Fibroblast of the aortic adventitia (primary cell): Measurements from ENCODE around the gene CIT. TPM values are rescaled to one million over a fixed set of nuclear protein-coding genes. Genes with fewer than 3 reads are reported as not detected.
"Not testable (repeated sequence)": the region's sequence is repeated elsewhere in the genome, so short reads cannot be mapped to it uniquely, and the experiment has no call there.

ENCODE experiments used
- DNase-seq: peaks from one replicate; pipeline ENCODE4 v3.0.0-alpha.2; 2010; ENCODE audit warnings: low read depth
- H3K4me3 ChIP-seq: 2 replicates; pipeline ENCODE4 v1.5.1; 2011; ENCODE audit warnings: low read depth, mild to moderate bottlenecking, control low read depth, low read length, moderate library complexity
- CTCF ChIP-seq: IDR thresholded peaks from 2 replicates; pipeline ENCODE4 v1.5.1; 2011; ENCODE audit warnings: mild to moderate bottlenecking, low read length, control low read depth, inconsistent platforms; ENCODE audit not compliant: insufficient read depth
- total RNA-seq: library from RNA; depleted of rRNA; stranded (reverse); fragments of >200 nt; gene quantifications from 2 replicates; pipeline ENCODE4 v1.2.3, GENCODE V29; 2012; ENCODE audit warnings: low replicate concordance

Gene CIT
- total RNA-seq, 1 donor, result 48.0 TPM

GRCh38 chr12:119712721-119713120 is 164.4 kb downstream of the CIT start:
- TF ChIP-seq CTCF, result no peak
- no peak overlapping the region for H3K4me3 ChIP-seq
- DNase-seq, result no peak

GRCh38 chr12:119711693-119712092 is 165.4 kb downstream of the CIT start:
- no peak for TF ChIP-seq CTCF
- no peak for DNase-seq
- H3K4me3 ChIP-seq, result no peak overlapping the region

- H3K4me3 ChIP-seq, result no peak overlapping the region
- no peak for TF ChIP-seq CTCF
- DNase-seq, result no peak
These were observed 166.1 kb downstream of the CIT start for GRCh38 chr12:119710965-119711551.

- no peak overlapping the region for H3K4me3 ChIP-seq
- no peak for TF ChIP-seq CTCF
- DNase-seq, result no peak
These were observed 166.7 kb downstream of the CIT start for GRCh38 chr12:119710374-119710964.

GRCh38 chr12:119706427-119706826 is 170.7 kb downstream of the CIT start:
- H3K4me3 ChIP-seq, DNase-seq: not testable (repeated sequence)

GRCh38 chr12:119705182-119705581 is 171.9 kb downstream of the CIT start:
- no peak for DNase-seq
- no peak overlapping the region for H3K4me3 ChIP-seq
- TF ChIP-seq CTCF, result no peak

GRCh38 chr12:119704065-119704747 is 172.9 kb downstream of the CIT start:
- no peak for TF ChIP-seq CTCF
- DNase-seq, result peak; percentile 21
- H3K4me3 ChIP-seq, result no peak overlapping the region
